ENCODE results near the gene TTF2.

DNA sequence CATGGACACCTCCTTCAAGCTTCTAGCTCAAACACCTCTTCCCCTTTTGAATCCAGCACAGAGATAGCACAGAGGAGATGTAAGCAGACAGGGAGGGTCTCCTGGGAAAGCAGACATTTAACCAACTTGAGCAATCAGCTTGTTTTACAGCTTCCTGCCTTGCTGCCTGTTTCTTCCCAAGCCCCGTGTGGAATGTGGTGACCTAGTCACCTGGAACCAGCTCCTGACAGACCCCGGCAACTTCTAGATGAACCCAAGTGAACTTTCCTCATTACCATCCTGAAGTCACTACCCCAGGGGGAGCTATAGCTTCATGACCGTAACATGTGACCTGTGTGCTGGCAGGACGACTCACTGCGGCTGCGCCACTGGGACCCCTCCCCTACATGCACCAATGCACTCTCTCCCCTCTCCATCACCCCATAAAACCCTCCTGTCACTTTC lies 24.1 kb upstream of the TTF2 start:
- TF ChIP-seq, protein P1, sequence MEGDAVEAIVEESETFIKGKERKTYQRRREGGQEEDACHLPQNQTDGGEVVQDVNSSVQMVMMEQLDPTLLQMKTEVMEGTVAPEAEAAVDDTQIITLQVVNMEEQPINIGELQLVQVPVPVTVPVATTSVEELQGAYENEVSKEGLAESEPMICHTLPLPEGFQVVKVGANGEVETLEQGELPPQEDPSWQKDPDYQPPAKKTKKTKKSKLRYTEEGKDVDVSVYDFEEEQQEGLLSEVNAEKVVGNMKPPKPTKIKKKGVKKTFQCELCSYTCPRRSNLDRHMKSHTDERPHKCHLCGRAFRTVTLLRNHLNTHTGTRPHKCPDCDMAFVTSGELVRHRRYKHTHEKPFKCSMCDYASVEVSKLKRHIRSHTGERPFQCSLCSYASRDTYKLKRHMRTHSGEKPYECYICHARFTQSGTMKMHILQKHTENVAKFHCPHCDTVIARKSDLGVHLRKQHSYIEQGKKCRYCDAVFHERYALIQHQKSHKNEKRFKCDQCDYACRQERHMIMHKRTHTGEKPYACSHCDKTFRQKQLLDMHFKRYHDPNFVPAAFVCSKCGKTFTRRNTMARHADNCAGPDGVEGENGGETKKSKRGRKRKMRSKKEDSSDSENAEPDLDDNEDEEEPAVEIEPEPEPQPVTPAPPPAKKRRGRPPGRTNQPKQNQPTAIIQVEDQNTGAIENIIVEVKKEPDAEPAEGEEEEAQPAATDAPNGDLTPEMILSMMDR (IDR thresholded peaks at IDR 0.05): no peak
- TF ChIP-seq POLR2A (IDR thresholded peaks at IDR 0.05; ENCODE audit: low read depth): no peak
